Activated T-helper 1 cell treated with anti-CD3 and anti-CD28 coated beads, Interleukin-12 subunit alpha, Interleukin-12 subunit beta, Interleukin-2, Interleukin-4 antibody, amounts not matched to agents 30 ng/mL and 10 ng/mL and 1 ng/mL, durations not matched to agents 14 hours and 24 hours and 36 hours (primary cell): ENCODE measurements around the gene NDNF. TPM values are rescaled to one million over a fixed set of nuclear protein-coding genes. Genes with fewer than 3 reads are reported as not detected.

ENCODE experiments used
- DNase-seq: peaks from one replicate; pipeline ENCODE4 v3.0.0; 2021; ENCODE audit warnings: low spot score
- H3K27ac Mint-ChIP-seq: one replicate; pipeline ENCODE4 v1.8.0; 2021; ENCODE audit warnings: mild to moderate bottlenecking, mixed read lengths
- H3K27me3 Mint-ChIP-seq: one replicate; pipeline ENCODE4 v1.8.0; 2022; ENCODE audit warnings: mild to moderate bottlenecking, moderate library complexity, mixed read lengths; ENCODE audit not compliant: insufficient read depth
- H3K36me3 Mint-ChIP-seq: one replicate; pipeline ENCODE4 v1.8.0; 2021; ENCODE audit warnings: low read depth, mixed read lengths
- H3K4me1 Mint-ChIP-seq: one replicate; pipeline ENCODE4 v1.8.0; 2021; ENCODE audit warnings: low read depth, mixed read lengths
- H3K4me3 Mint-ChIP-seq: one replicate; pipeline ENCODE4 v1.8.0; 2021; ENCODE audit warnings: mild to moderate bottlenecking, moderate library complexity, mixed read lengths
- H3K9me3 Mint-ChIP-seq: one replicate; pipeline ENCODE4 v1.8.0; 2021; ENCODE audit warnings: mixed read lengths
- intact Hi-C: fragments of 100-400 bp; cut with micrococcal nuclease; formaldehyde crosslinking; loops from one replicate; pipeline ENCODE4 v1.15.1; 2024
- total RNA-seq: library from RNA; stranded (reverse); gene quantifications from 2 replicates; pipeline ENCODE4 v1.2.3, GENCODE V29; 2022

NDNF gene
- total RNA-seq, 1 donor from 2014 or later, result 0.39 TPM

DNA sequence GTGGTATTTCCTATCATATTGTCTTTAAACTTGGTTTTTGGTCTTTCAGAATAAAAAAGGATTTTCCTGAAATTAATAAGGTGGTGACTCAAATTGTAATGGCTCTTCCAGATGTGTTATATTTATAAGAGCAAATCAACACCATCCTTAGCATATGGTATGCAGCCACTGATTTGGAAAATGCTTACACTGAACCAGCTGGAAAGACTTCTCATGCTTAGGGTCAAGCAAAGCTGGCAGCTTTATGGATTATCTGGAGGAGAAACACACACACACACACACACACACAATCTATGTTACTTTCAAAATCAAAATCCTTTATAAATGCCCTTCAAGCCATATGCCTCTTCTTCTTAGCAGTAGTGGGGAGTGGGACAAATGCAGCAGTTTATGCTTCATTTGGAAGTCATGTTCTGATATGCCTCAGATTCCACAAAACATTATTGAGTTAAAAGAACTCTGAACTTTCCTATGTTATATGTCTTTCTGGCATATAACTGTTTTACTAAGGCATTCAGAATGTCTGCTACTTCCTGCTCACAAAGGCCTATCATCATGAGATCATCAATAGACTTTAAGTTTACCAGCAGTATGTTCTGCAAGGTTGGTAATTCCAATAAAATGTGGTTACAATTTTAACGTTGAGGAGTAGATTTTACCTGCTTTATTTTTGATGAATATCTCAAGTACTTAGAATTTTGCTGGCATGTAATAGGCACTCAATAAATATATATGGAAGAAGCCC is 76.9 kb downstream of the NDNF start:
- Mint-ChIP-seq H3K27me3 (no peaks in the 10 kb centered on the region), H3K36me3 (no peaks in the 10 kb centered on the region), H3K4me3 (no peak overlapping the region), H3K9me3 (no peaks in the 10 kb centered on the region), H3K4me1 (no peaks in the 10 kb centered on the region), H3K27ac (no peak overlapping the region)
- intact Hi-C loops, result no loop called here
- DNase-seq, result no peak

DNA sequence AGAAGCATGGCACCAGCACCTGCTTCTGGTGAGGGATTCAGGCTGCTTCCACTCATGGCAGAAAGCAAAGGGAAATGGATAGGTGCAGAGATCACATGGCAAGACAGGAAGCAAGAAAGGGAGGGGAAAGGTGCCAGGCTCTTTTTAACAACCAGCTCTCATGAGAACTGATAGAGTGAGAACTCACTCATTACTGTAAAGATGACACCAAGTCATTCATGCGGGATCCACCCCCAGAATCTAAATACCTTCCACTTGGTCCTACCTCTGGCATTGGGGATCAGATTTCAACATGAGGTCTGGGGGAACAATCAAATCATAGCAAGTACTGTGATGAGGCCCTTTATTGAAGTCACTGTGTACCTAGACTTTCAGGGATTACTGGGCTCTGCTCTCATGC is 77.8 kb downstream of the NDNF start:
- Mint-ChIP-seq H3K4me1 (no peaks in the 10 kb centered on the region), H3K27ac (no peak overlapping the region), H3K9me3 (no peaks in the 10 kb centered on the region), H3K27me3 (no peaks in the 10 kb centered on the region), H3K36me3 (no peaks in the 10 kb centered on the region), H3K4me3 (no peak overlapping the region)
- intact Hi-C loops, result no loop called here
- DNase-seq, result no peak

- peaks cover 2% of the 10 kb centered on the region for H3K27me3 Mint-ChIP-seq
- H3K27ac Mint-ChIP-seq, result no peak overlapping the region
- no peaks in the 10 kb centered on the region for H3K4me1 Mint-ChIP-seq
- H3K36me3 Mint-ChIP-seq, result no peaks in the 10 kb centered on the region
- no peak overlapping the region for H3K4me3 Mint-ChIP-seq
- intact Hi-C loops, result no loop called here
- H3K9me3 Mint-ChIP-seq, result no peaks in the 10 kb centered on the region
- DNase-seq, result no peak
Observed at GRCh38 chr4:120991885-120992284, 80.5 kb downstream of the NDNF start.

DNA sequence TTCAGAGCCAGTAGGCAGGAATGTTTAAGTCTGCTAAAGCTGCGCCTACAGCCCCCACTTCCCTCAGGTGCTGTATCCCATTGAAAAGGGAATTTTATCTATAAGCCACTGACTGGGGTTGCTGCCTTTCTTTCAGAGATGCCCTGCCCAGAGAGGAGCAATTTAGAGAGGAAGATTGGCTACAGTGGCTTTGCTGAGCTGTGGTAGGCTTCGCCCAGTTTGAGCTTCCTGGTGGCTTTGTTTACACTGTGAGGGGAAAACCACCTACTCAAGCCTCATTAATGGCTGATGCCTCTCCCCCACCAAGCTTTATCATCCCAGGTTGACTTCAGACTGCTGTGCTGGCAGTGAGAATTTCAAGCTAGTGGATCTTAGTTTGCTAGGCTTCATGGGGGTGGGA is 82.1 kb downstream of the NDNF start:
- Mint-ChIP-seq H3K27ac (no peak overlapping the region), H3K4me1 (no peaks in the 10 kb centered on the region)
- DNase-seq, result no peak

More for the DNA sequence above, 82.1 kb downstream of the NDNF start:
- H3K27me3 Mint-ChIP-seq, result peaks cover 4% of the 10 kb centered on the region
- intact Hi-C loops, result no loop called here
- no peak overlapping the region for H3K4me3 Mint-ChIP-seq
- H3K9me3 Mint-ChIP-seq, result no peaks in the 10 kb centered on the region
- no peaks in the 10 kb centered on the region for H3K36me3 Mint-ChIP-seq

Other genes starting within 250 kb of the NDNF start
- not detected in 2 replicates for gene PRDM5, start 149.8 kb downstream of the NDNF start, total RNA-seq
- gene TNIP3, start 91.8 kb upstream of the NDNF start, total RNA-seq, result 21.9 and 23.9 TPM in 2 replicates